CD4-positive, alpha-beta T cell (primary cell): ENCODE measurements around the gene NTM. TPM values are rescaled to one million over a fixed set of nuclear protein-coding genes. Genes with fewer than 3 reads are reported as not detected.

Source experiments
- ATAC-seq: fragments of 200-7000 bp; cut with Tn5 transposase; one replicate; pipeline ENCODE4 v1.10.0; 2022; ENCODE audit warnings: mild to moderate bottlenecking; ENCODE audit not compliant: poor library complexity
- CTCF ChIA-PET: fragments of 350-600 bp; sonication (Branson Sonifier 250); formaldehyde crosslinking; loops from one replicate; lab custom pipeline; 2021; ENCODE audit warnings: antibody characterized with exemption, inconsistent platforms; lab: Charles Lee
- POLR2A ChIA-PET: fragments of 350-600 bp; sonication (Branson Sonifier 250); formaldehyde crosslinking; loops from one replicate; lab custom pipeline; 2021; ENCODE audit warnings: antibody characterized with exemption, inconsistent platforms; lab: Charles Lee
- DNase-seq, 14 experiments: peaks; one replicate each; pipeline ENCODE4 v3.0.0-alpha.2; 2013 to 2020; ENCODE audit warnings: mixed read lengths in 2 of 14
- H3K27ac ChIP-seq, 2 donors: one replicate each; pipeline versions ENCODE4 v1.5.1 to v1.7.0; 2013; ENCODE audit warnings: low read length in 2 of 2, low read depth in 1 of 2, mild to moderate bottlenecking in 1 of 2
- H3K27me3 ChIP-seq, 2 experiments: 1 replicate in 1 of 2; 2 replicates in 1 of 2; pipeline versions ENCODE4 v1.6.1 to v1.7.0; 2013; ENCODE audit warnings: low read length in 2 of 2, control low read depth in 1 of 2, mild to moderate bottlenecking in 1 of 2, moderate library complexity in 1 of 2; ENCODE audit not compliant: insufficient read depth in 2 of 2, control insufficient read depth in 1 of 2
- H3K36me3 ChIP-seq: one replicate; pipeline ENCODE4 v1.6.1; 2013; ENCODE audit warnings: low read length, control low read depth; ENCODE audit not compliant: insufficient read depth
- H3K4me1 ChIP-seq: one replicate; pipeline ENCODE4 v1.6.1; 2013; ENCODE audit warnings: low read length, control low read depth; ENCODE audit not compliant: insufficient read depth
- H3K4me3 ChIP-seq: one replicate; pipeline ENCODE4 v1.5.1; 2013; ENCODE audit warnings: mild to moderate bottlenecking, low read length, moderate library complexity
- H3K9me3 ChIP-seq, 2 experiments: 1 replicate in 1 of 2; 2 replicates in 1 of 2; pipeline versions ENCODE4 v1.6.1 to v1.7.0; 2013; ENCODE audit warnings: low read length in 2 of 2, mild to moderate bottlenecking in 2 of 2, control low read depth in 1 of 2, moderate library complexity in 1 of 2; ENCODE audit not compliant: control insufficient read depth in 1 of 2, insufficient read depth in 1 of 2
- H3K27ac Mint-ChIP-seq: one replicate; pipeline ENCODE4 v1.8.0; 2020; ENCODE audit warnings: mixed read lengths
- H3K27me3 Mint-ChIP-seq: one replicate; pipeline ENCODE4 v1.8.0; 2021; ENCODE audit warnings: mixed read lengths
- H3K36me3 Mint-ChIP-seq: one replicate; pipeline ENCODE4 v1.8.0; 2021; ENCODE audit warnings: low read depth, mixed read lengths
- H3K4me1 Mint-ChIP-seq: one replicate; pipeline ENCODE4 v1.8.0; 2021; ENCODE audit warnings: low read depth, mixed read lengths
- H3K4me3 Mint-ChIP-seq: one replicate; pipeline ENCODE4 v1.8.0; 2020; ENCODE audit warnings: mild to moderate bottlenecking, mixed read lengths
- H3K9me3 Mint-ChIP-seq: one replicate; pipeline ENCODE4 v1.8.0; 2020; ENCODE audit warnings: mixed read lengths
- CTCF ChIP-seq: fragments of 200-600 bp; IDR thresholded peaks from one replicate; pipeline ENCODE4 v1.8.0; 2022; ENCODE audit warnings: antibody characterized with exemption, mild to moderate bottlenecking
- intact Hi-C, 2 experiments: fragments of 100-400 bp; cut with DNase I in 1 of 2; cut with micrococcal nuclease in 1 of 2; formaldehyde crosslinking; loops; one replicate each; pipeline versions ENCODE4 v1.15.1 to v1.9.0; 2023 to 2025; cut with DNase I, micrococcal nuclease
- total RNA-seq, 174 experiments: library from RNA in 2 of 174; stranded (reverse) in 2 of 174; gene quantifications; one replicate each; pipeline ENCODE4 v1.2.3 and lab custom pipeline; 2021 to 2026

NTM gene
- total RNA-seq, 2 experiments from 2014 or later = not detected

GRCh38 chr11:131787119-131787518, 416.7 kb downstream of the NTM start:
- Histone ChIP-seq H3K4me3 (no peak overlapping the region), H3K9me3 (peaks cover 0 to 4% of the 10 kb centered on the region in 2 experiments), H3K36me3 (no peaks in the 10 kb centered on the region), H3K4me1 (no peaks in the 10 kb centered on the region), H3K27ac (no peak overlapping the region), H3K27me3 (no peaks in the 10 kb centered on the region)
- Mint-ChIP-seq H3K4me3 (no peak overlapping the region), H3K4me1 (no peaks in the 10 kb centered on the region), H3K27me3 (peaks cover 6% of the 10 kb centered on the region), H3K9me3 (peaks cover 3% of the 10 kb centered on the region), H3K27ac (no peak overlapping the region), H3K36me3 (no peaks in the 10 kb centered on the region)
- intact Hi-C loops = no loop called here
- no peak for ATAC-seq
- no peak for TF ChIP-seq CTCF
- DNase-seq = no peak
- CTCF ChIA-PET = no interaction called here
- POLR2A ChIA-PET = no interaction called here

DNA sequence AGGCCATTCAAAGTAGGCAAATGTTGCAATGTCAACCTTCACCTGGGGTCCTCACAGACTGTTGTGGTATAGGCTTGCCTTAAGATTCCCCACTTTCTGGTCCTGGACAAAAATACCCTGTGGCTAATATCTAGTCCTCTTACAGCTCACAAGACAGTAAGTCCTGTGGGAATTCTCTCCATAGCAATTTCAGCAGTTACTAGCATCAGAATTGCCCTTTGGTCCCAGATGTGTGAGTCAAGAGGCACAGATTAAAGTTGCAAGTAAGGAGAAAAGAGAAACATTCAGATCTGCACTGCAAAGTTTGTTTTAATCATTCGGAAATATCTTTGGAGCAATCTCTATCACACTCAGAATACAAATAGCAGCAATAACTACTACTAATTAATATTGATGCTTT, 420.2 kb downstream of the NTM start:
- H3K4me1 ChIP-seq = no peaks in the 10 kb centered on the region
- Mint-ChIP-seq H3K36me3 (no peaks in the 10 kb centered on the region), H3K4me1 (no peaks in the 10 kb centered on the region), H3K4me3 (no peak overlapping the region), H3K27ac (no peak overlapping the region), H3K9me3 (peaks cover 3% of the 10 kb centered on the region), H3K27me3 (peaks cover 6% of the 10 kb centered on the region)
- intact Hi-C loops = no loop called here
- ChIA-PET CTCF (no interaction called here), POLR2A (no interaction called here)
- no peak for TF ChIP-seq CTCF
- H3K4me3 ChIP-seq = no peak overlapping the region
- H3K9me3 ChIP-seq = peaks cover 0 to 4% of the 10 kb centered on the region in 2 experiments
- no peak overlapping the region for H3K27ac ChIP-seq
- DNase-seq (no peak), ATAC-seq (no peak)
- no peaks in the 10 kb centered on the region for H3K27me3 ChIP-seq
- no peaks in the 10 kb centered on the region for H3K36me3 ChIP-seq

- ATAC-seq = no peak
- no peaks in the 10 kb centered on the region for H3K9me3 Mint-ChIP-seq
- POLR2A ChIA-PET = no interaction called here
Measured at GRCh38 chr11:131792243-131792642, 421.8 kb downstream of the NTM start.

More at GRCh38 chr11:131792243-131792642, 421.8 kb downstream of the NTM start:
- no peaks in the 10 kb centered on the region for H3K27me3 ChIP-seq
- CTCF ChIA-PET = no interaction called here
- intact Hi-C loops = no loop called here
- no peak overlapping the region for H3K27ac ChIP-seq
- no peaks in the 10 kb centered on the region for H3K36me3 Mint-ChIP-seq
- no peak overlapping the region for H3K4me3 ChIP-seq
- H3K4me1 Mint-ChIP-seq = no peaks in the 10 kb centered on the region
- H3K4me3 Mint-ChIP-seq = no peak overlapping the region
- no peaks in the 10 kb centered on the region for H3K4me1 ChIP-seq
- H3K9me3 ChIP-seq = peaks cover 0 to 11% of the 10 kb centered on the region in 2 experiments
- TF ChIP-seq CTCF = no peak
- DNase-seq = no peak
- H3K36me3 ChIP-seq = no peaks in the 10 kb centered on the region
- peaks cover 6% of the 10 kb centered on the region for H3K27me3 Mint-ChIP-seq
- H3K27ac Mint-ChIP-seq = no peak overlapping the region
